T-helper 1 cell treated with Interleukin-12 subunit alpha and Interleukin-12 subunit beta and Interleukin-4 antibody, amounts not matched to agents 30 ng/mL and 1 ng/mL, for 36 hours (primary cell): ENCODE measurements around the gene WT1. TPM values are rescaled to one million over a fixed set of nuclear protein-coding genes. Genes with fewer than 3 reads are reported as not detected.

Experiments
- intact Hi-C: fragments of 100-400 bp; cut with micrococcal nuclease; formaldehyde crosslinking; loops from one replicate; pipeline ENCODE4 v1.15.1; 2024
- total RNA-seq: library from RNA; stranded (reverse); gene quantifications from 2 replicates; pipeline ENCODE4 v1.2.3, GENCODE V29; 2022

WT1 gene
- total RNA-seq, 1 donor from 2014 or later: not detected

- intact Hi-C loops: no loop called here
These were observed 43.3 kb downstream of the WT1 start for GRCh38 chr11:32391956-32392553.

GRCh38 chr11:32391479-32391878, 43.9 kb downstream of the WT1 start:
- intact Hi-C loops: no loop called here

GRCh38 chr11:32390712-32391111, 44.6 kb downstream of the WT1 start:
- intact Hi-C loops: no loop called here

GRCh38 chr11:32388871-32389770, 46.2 kb downstream of the WT1 start:
- intact Hi-C loops: no loop called here

- intact Hi-C loops: no loop called here
These were observed 47.0 kb downstream of the WT1 start for GRCh38 chr11:32388365-32388764.

GRCh38 chr11:32387411-32387810, 47.9 kb downstream of the WT1 start:
- intact Hi-C loops: no loop called here

GRCh38 chr11:32386770-32387377, 48.5 kb downstream of the WT1 start:
- intact Hi-C loops: no loop called here

- intact Hi-C loops: no loop called here
These were observed 49.3 kb downstream of the WT1 start for GRCh38 chr11:32385998-32386397.

GRCh38 chr11:32382339-32383049, 52.8 kb downstream of the WT1 start:
- intact Hi-C loops: no loop called here

GRCh38 chr11:32381179-32381578, 54.2 kb downstream of the WT1 start:
- intact Hi-C loops: no loop called here

GRCh38 chr11:32379719-32380118, 55.6 kb downstream of the WT1 start:
- intact Hi-C loops: no loop called here

GRCh38 chr11:32375826-32376225, 59.5 kb downstream of the WT1 start:
- intact Hi-C loops: no loop called here

- intact Hi-C loops: loop anchor here (1.0 to 5.0 kb wide), 2 partner anchors 223 to 419 kb away; no protein-coding TSS in a partner anchor
These were observed 61.1 kb downstream of the WT1 start for GRCh38 chr11:32374261-32374711.

GRCh38 chr11:32369987-32370386, 65.4 kb downstream of the WT1 start:
- intact Hi-C loops: loop anchor here (5.0 kb wide), 1 partner anchor 227 kb away; no protein-coding TSS in a partner anchor

GRCh38 chr11:32366666-32367065, 68.7 kb downstream of the WT1 start:
- intact Hi-C loops: no loop called here

- intact Hi-C loops: no loop called here
These were observed 70.1 kb downstream of the WT1 start for GRCh38 chr11:32365192-32365591.

- intact Hi-C loops: no loop called here
These were observed 76.6 kb downstream of the WT1 start for GRCh38 chr11:32358729-32359128.

GRCh38 chr11:32353884-32354283, 81.5 kb downstream of the WT1 start:
- intact Hi-C loops: no loop called here

GRCh38 chr11:32348502-32348901, 86.8 kb downstream of the WT1 start:
- intact Hi-C loops: no loop called here

- intact Hi-C loops: no loop called here
These were observed 90.4 kb downstream of the WT1 start for GRCh38 chr11:32344946-32345345.

GRCh38 chr11:32343325-32344008, 91.9 kb downstream of the WT1 start:
- intact Hi-C loops: no loop called here
